Fibroblast of skin of left biceps (primary cell): ENCODE results near the gene TTC32.
"Not testable (repeated sequence)": the region's sequence is repeated elsewhere in the genome, so short reads cannot be mapped to it uniquely, and the experiment has no call there.

Experiments
- DNase-seq, 2 experiments: peaks; one replicate each; pipeline ENCODE4 v3.0.0-alpha.2; 2013; ENCODE audit warnings: low read depth in 2 of 2

Gene TTC32

GRCh38 chr2:19899985-19900930, 1.5 kb downstream of the TTC32 start:
- no peak for DNase-seq

- no peak for DNase-seq
Measured at GRCh38 chr2:19898592-19899329, 3.0 kb downstream of the TTC32 start.

GRCh38 chr2:19897623-19898245, 4.0 kb downstream of the TTC32 start:
- no peak for DNase-seq

GRCh38 chr2:19895535-19895934, 6.2 kb downstream of the TTC32 start:
- no peak for DNase-seq

GRCh38 chr2:19894134-19894792, 7.5 kb downstream of the TTC32 start:
- DNase-seq = no peak

- no peak for DNase-seq
Measured at GRCh38 chr2:19893520-19894133, 8.2 kb downstream of the TTC32 start.

- not testable (repeated sequence) for DNase-seq
Measured at GRCh38 chr2:19891971-19892370, 9.8 kb downstream of the TTC32 start.

GRCh38 chr2:19890104-19890503, 11.7 kb downstream of the TTC32 start:
- no peak for DNase-seq

- DNase-seq = no peak
Measured at GRCh38 chr2:19888831-19889230, 13.0 kb downstream of the TTC32 start.

GRCh38 chr2:19887510-19887909, 14.3 kb downstream of the TTC32 start:
- DNase-seq = no peak

- no peak for DNase-seq
Measured at GRCh38 chr2:19886261-19886660, 15.5 kb downstream of the TTC32 start.

GRCh38 chr2:19885791-19886190, 16.0 kb downstream of the TTC32 start:
- no peak for DNase-seq

GRCh38 chr2:19883971-19884720, 17.6 kb downstream of the TTC32 start:
- DNase-seq = no peak

- no peak for DNase-seq
Measured at GRCh38 chr2:19883486-19883885, 18.3 kb downstream of the TTC32 start.

GRCh38 chr2:19882286-19882685, 19.5 kb downstream of the TTC32 start:
- DNase-seq = no peak

GRCh38 chr2:19881908-19882265, 19.9 kb downstream of the TTC32 start:
- DNase-seq = no peak

- DNase-seq = no peak
Measured at GRCh38 chr2:19881221-19881907, 20.4 kb downstream of the TTC32 start.

- DNase-seq = not testable (repeated sequence)
Measured at GRCh38 chr2:19880191-19880590, 21.6 kb downstream of the TTC32 start.

- no peak for DNase-seq
Measured at GRCh38 chr2:19879120-19879519, 22.7 kb downstream of the TTC32 start.
